HG03064 (cell line): ENCODE results near the gene NSUN5.
A peak's percentile ranks its signal among the peaks of the same experiment; 100 is the strongest.

ENCODE experiments used
- ATAC-seq: cut with Tn5 transposase; IDR thresholded peaks from one replicate; pipeline ENCODE4 v1.9.1; 2021; ENCODE audit warnings: low read depth; ENCODE audit not compliant: unreplicated experiment

The NSUN5 gene

GRCh38 chr7:73308665-73309214 lies at the start of gene NSUN5:
TSS of gene NSUN5 (minus strand) at chr7:73308826. CDS start at chr7:73308790, 36 bp downstream.
- peak; percentile 58 for ATAC-seq

GRCh38 chr7:73356159-73356558 lies 47.5 kb upstream of the NSUN5 start:
- ATAC-seq = no peak

GRCh38 chr7:73354821-73355220 lies 46.2 kb upstream of the NSUN5 start:
- ATAC-seq = no peak

GRCh38 chr7:73354196-73354595 lies 45.6 kb upstream of the NSUN5 start:
- no peak for ATAC-seq

- no peak for ATAC-seq
Measured at GRCh38 chr7:73353243-73353642, 44.6 kb upstream of the NSUN5 start.

GRCh38 chr7:73352784-73353183 lies 44.2 kb upstream of the NSUN5 start:
- no peak for ATAC-seq

- ATAC-seq = no peak
Measured at GRCh38 chr7:73351447-73352167, 43.0 kb upstream of the NSUN5 start.

GRCh38 chr7:73350306-73351068 lies 41.9 kb upstream of the NSUN5 start:
- no peak for ATAC-seq

GRCh38 chr7:73349763-73350162 lies 41.1 kb upstream of the NSUN5 start:
- ATAC-seq = no peak

- no peak for ATAC-seq
Measured at GRCh38 chr7:73345951-73346350, 37.3 kb upstream of the NSUN5 start.

GRCh38 chr7:73345538-73345937 lies 36.9 kb upstream of the NSUN5 start:
- ATAC-seq = no peak

GRCh38 chr7:73343671-73344380 lies 35.2 kb upstream of the NSUN5 start:
- ATAC-seq = no peak

GRCh38 chr7:73342645-73343044 lies 34.0 kb upstream of the NSUN5 start:
- ATAC-seq = no peak

- ATAC-seq = no peak
Measured at GRCh38 chr7:73341877-73342276, 33.3 kb upstream of the NSUN5 start.

- ATAC-seq = no peak
Measured at GRCh38 chr7:73340514-73340913, 31.9 kb upstream of the NSUN5 start.

- no peak for ATAC-seq
Measured at GRCh38 chr7:73338321-73338720, 29.7 kb upstream of the NSUN5 start.

- ATAC-seq = no peak
Measured at GRCh38 chr7:73332447-73332846, 23.8 kb upstream of the NSUN5 start.

GRCh38 chr7:73330772-73331171 lies 22.1 kb upstream of the NSUN5 start:
- ATAC-seq = no peak

- ATAC-seq = no peak
Measured at GRCh38 chr7:73329861-73330581, 21.4 kb upstream of the NSUN5 start.

GRCh38 chr7:73328696-73329095 lies 20.1 kb upstream of the NSUN5 start:
- ATAC-seq = no peak
